HG02759 (cell line): Measurements from ENCODE around the gene SUSD3.

ENCODE experiments used
- ATAC-seq: cut with Tn5 transposase; IDR thresholded peaks from one replicate; pipeline ENCODE4 v1.9.1; 2021; ENCODE audit warnings: mild to moderate bottlenecking, moderate library complexity; ENCODE audit not compliant: unreplicated experiment

SUSD3 gene

DNA sequence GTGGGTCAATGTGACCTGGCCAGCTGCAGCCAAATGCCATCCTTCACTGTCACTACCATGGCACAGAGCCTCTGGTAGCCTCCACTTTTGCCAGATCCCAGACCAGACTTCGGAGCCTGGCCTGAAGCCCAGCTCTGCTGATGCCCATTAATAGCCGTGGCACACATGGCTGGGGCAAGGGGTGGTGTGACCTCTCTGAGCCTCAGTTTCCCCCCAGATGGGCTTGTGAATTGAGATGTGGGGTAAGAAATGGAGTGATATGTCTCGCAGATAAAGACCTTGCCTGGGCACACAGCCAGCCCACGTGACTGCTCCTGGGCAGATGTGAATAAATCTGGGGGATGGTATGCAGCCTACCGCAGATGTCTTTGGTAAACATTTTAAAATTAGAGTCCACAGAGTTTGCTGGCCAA lies 13.9 kb downstream of the SUSD3 start:
- no peak for ATAC-seq

DNA sequence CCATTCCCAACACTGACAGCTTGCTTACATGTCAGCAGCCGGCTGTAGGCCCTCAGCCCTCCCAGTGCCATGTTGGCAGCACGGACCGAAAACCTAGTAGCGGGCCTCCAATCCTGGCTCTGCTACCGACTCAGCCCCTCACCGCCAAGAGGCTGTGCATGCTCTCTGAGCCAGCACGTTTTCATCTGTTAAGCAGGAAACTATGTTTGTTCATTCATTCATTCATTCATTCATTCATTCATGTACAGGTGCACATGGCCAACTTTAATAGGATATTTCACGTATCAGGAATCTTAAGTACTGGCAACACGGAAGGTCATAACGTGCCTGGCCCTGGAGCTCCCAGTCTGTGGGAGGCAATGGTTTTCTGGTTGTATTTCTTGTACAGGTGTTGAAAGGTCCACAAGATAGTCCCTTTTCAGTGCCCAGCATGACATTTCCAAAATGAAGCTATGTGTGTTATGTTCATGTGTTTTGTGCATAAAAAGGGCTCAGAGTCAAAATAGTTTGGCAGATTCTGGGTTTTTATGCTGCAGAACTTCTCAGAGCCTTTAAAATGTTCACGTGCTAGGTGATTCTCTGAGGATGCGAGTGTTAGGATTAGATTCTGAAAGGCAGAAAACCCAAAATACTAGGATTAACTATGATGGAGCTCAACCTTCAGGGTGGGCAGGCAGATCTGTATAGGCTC lies 17.7 kb downstream of the SUSD3 start:
- ATAC-seq = no peak

DNA sequence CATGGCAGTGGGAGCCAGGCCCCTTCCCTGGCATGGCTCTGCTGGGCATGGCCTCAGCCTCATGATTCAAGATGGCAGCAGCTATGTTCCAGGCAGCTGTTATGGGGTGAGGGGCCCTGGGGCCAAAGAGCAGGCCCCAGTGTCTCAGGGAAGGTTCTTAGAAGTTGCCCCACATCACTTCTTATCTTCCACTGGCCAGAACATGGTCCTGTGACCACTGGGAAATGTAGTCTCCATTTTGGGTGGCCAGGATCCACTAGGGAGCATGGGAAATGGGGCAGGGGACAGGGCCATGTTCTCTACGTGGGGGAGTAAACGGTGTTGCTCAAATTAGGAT lies 18.3 kb downstream of the SUSD3 start:
- no peak for ATAC-seq

GRCh38 chr9:93077367-93077766 lies 18.9 kb downstream of the SUSD3 start:
- no peak for ATAC-seq

DNA sequence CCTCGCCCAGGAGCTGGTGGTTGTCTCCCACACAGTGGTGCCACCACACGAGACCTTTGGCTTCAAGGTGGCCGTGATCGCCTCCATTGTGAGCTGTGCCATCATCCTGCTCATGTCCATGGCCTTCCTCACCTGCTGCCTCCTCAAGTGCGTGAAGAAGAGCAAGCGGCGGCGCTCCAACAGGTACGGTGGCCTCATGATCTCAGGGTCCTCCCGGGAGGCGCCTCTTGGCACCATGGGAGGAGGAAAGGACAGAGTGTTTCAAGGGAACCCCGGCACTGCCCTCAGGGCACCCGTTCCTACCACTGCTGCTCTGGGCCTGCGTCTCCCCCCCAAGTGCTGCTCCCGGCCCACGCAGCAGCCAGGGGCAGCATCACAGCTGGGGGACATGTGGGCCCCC lies 19.3 kb downstream of the SUSD3 start:
- ATAC-seq = no peak

- no peak for ATAC-seq
These were observed 20.9 kb downstream of the SUSD3 start for GRCh38 chr9:93079371-93079770.

DNA sequence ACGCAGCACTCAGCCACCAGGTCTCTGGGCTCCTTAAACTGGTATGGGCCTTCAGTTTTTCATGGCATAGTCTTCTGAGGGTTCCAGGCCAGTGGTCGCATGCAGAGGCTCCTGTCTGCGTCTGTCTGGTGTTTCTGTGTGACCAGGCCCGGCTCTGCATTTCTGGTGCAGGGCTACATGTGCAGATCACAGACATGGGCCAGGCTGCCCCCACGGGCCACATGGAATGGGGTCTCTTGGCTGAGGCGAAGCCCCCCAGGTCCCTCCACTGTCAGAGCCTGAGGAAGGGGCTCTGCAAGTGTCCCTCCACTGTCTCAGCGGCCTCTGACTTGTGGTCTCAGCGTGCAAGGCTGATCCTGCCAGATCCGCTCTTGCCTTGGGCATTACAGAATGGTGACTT lies 21.9 kb downstream of the SUSD3 start:
- no peak for ATAC-seq

DNA sequence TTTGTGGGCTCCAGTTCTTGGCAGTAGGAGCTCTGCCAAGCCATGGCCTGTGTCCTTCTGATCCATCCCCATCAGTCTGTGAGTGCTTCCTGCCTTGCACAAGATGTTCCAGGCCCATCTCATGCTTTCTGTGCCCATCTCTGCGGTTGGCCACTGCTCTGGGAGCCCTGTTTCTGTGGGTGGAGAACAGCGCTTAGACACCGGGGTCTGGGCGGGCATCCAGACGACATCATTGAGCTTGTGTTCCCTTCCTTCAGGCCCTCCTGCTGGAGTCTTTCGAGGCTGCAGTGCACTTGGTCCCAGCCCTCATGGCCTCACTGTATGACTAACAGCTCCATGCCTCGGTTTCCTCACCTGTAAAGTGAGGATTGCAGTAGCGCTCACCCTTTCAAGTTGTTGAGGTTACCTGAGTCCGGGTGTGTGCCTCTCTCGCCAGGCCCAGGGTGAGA lies 22.6 kb downstream of the SUSD3 start:
- ATAC-seq = no peak

DNA sequence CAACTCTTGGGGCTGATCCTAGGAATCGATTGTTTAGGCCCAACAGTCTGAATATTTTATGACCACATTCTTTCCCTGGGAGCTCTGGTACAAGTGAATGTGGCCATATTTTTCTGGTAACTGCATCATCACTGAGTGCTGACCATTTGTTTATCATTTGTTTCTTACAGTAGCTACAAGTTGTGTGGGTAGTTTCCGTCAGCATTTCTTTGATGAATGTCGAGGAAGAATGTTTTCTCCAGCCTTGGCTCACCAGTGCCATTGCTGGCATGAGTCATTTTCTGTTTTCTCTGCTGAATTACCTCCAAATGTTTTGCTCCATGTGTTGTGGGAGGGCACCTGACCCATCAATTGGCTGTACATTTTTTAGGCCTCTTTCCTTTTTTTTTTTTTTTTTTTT lies 23.4 kb downstream of the SUSD3 start:
- no peak for ATAC-seq

- ATAC-seq = no peak
These were observed 24.4 kb downstream of the SUSD3 start for GRCh38 chr9:93082841-93083411.

DNA sequence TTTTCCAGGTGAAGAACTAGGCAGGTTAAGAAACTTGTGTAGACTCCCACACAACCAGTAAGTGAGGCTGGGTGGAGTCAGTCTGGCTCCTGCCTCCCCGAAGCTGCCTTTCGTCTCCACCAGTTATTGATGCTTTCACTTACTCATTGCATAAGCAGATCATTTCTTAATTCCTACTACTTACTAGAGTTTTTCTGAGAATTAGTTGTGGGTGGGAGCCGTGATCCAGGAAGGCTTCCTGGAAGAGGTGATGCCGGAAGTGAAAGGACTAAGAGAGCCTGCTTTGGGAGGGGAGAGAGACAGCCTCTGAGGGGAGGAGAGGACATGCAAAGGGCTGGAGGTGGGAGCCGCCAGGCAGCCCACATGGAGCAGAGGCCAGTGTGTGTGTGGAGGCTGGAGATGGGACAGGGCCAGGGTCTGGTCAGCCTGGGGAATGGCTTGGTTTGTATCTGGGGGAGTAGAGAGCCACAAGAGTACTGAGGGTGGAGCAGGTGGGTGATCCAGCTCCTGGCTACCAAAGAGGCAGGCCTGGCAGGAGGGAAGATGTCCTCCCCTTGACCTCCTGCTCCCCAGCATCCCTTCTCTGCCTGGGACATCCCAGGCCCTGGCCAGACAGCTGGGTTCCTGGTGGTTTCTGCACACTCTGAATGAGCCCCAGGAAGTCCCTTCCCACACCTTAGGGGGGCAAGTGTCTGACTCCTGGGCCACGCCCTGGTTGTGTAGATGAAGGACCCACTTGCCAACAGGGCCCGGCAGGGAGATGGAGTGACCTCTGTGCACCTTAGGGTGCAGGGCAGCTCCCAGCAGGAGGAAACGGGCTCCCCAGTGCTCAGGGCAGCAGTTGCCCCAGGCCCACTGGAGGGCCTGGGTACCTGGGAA lies 25.3 kb downstream of the SUSD3 start:
- no peak for ATAC-seq

- no peak for ATAC-seq
These were observed 26.0 kb downstream of the SUSD3 start for GRCh38 chr9:93084471-93084881.

- no peak for ATAC-seq
These were observed 27.2 kb downstream of the SUSD3 start for GRCh38 chr9:93085676-93086075.

- no peak for ATAC-seq
These were observed 28.1 kb downstream of the SUSD3 start for GRCh38 chr9:93086447-93087224.

DNA sequence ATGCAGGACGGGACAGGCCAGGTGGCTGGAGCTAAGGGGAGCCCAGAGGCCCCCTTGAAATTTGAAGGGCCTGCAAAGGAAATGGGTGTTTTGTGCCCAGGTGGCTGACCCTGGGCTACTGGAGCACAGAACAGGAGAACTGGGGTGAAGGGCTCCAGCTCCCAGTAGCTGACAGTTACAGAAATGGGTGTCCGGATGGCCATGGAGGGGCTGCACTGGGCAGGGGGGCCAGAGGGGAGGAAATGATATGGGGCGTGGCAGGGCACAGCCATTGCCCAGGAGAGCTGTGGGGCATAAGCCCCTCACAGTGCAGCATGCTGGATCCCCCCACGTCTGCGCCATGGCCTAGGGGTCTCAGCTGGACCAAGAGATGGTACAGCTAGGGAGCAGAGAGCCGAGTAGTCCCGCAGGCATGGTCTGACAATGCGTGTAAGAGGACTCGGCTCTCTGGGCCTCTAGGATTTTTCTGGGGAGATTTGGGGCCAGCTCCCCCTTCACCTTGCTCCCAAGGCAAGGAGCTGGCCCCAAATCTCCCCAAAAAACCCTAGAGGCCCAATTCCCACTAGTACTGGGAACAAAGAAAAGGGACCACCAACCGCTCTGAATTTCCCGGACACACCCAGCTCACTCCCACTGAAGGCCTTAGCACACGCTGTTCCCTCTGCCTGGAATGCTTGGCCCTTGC lies 29.6 kb downstream of the SUSD3 start:
- ATAC-seq = no peak

DNA sequence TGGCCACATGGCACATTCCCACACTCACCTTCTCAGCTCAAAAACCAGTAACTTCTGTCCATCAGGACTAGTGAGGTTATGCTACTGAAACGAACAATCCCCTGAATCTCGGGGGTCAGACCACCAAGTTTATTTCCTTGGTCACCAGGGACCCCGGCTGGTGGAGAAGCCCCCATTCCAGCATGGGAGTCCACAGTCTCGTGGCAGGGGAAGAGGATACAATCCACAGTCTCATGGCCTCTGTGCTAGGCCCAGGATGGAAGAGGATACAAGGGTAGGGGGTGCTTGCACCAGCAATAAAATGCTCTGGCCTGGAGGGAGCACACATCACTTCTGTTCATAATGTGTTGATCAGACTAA lies 30.1 kb downstream of the SUSD3 start:
- no peak for ATAC-seq

DNA sequence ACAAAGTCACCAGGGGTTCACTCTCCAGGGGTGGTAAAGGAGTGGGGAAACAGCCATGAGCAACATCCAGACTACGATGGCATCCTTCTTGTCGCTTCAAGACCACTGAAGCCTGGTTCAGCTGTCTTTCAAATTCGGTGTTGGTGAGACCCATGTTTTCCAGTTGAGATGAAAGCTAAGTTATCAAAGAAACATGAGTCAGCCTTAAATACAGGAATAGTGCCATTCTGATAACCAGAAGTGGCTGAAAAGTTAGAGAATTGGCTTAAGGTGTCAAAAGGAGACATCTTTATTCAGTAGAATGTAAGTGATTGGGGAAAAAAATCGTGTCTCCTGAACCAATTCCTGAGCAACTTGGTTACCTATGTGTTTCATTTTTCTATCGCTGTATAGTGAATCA lies 30.5 kb downstream of the SUSD3 start:
- ATAC-seq = no peak

- ATAC-seq = no peak
These were observed 31.0 kb downstream of the SUSD3 start for GRCh38 chr9:93089481-93089991.

DNA sequence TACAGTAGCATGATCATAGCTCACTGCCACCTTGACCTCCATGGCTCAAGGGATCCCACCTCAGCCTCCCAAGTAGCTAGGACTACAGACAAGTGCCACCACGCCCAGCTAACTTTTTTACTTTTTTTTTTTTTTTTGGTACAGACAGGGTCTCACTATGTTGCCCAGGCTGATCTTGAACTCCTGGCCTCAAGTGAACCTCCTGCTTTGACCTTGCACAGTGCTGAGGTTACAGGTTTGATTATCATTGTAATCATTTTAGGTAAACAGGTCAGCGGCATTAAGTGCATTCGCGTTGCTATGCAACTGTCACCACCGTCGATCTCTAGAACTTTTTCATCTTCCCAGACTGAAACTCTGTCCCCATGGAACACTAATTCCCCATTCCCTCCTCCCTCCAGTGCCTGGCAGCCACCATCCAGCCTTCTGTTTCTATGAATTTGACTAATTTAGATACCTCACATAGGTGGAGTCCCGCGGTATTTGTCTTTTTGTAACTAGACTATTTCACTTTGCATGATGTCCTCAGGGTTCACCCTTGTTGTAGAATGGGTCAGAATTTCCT lies 31.7 kb downstream of the SUSD3 start:
- no peak for ATAC-seq

GRCh38 chr9:93091056-93091452 lies 32.6 kb downstream of the SUSD3 start:
- ATAC-seq = no peak
